Inferior parietal cortex (tissue), 1 donor: ENCODE data around the gene TIMM13.

Source experiments
- DNase-seq: peaks from one replicate; pipeline ENCODE4 v3.0.0-alpha.2; 2016; ENCODE audit errors: extremely low spot score

TIMM13 gene

GRCh38 chr19:2454962-2455850, 27.8 kb upstream of the TIMM13 start:
- DNase-seq = no peak

- DNase-seq = no peak
Measured at GRCh38 chr19:2454199-2454961, 27.0 kb upstream of the TIMM13 start.

GRCh38 chr19:2453431-2454025, 26.1 kb upstream of the TIMM13 start:
- no peak for DNase-seq

- no peak for DNase-seq
Measured at GRCh38 chr19:2451741-2452140, 24.4 kb upstream of the TIMM13 start.

- no peak for DNase-seq
Measured at GRCh38 chr19:2451138-2451537, 23.8 kb upstream of the TIMM13 start.

GRCh38 chr19:2449019-2449418, 21.6 kb upstream of the TIMM13 start:
- no peak for DNase-seq

- no peak for DNase-seq
Measured at GRCh38 chr19:2446381-2446780, 19.0 kb upstream of the TIMM13 start.

GRCh38 chr19:2444251-2445002, 17.0 kb upstream of the TIMM13 start:
- DNase-seq = no peak

- no peak for DNase-seq
Measured at GRCh38 chr19:2443785-2444182, 16.4 kb upstream of the TIMM13 start.

GRCh38 chr19:2443116-2443784, 15.9 kb upstream of the TIMM13 start:
- no peak for DNase-seq

- DNase-seq = no peak
Measured at GRCh38 chr19:2441096-2441752, 13.8 kb upstream of the TIMM13 start.

- DNase-seq = no peak
Measured at GRCh38 chr19:2440515-2440914, 13.1 kb upstream of the TIMM13 start.

- no peak for DNase-seq
Measured at GRCh38 chr19:2438178-2438577, 10.8 kb upstream of the TIMM13 start.

GRCh38 chr19:2436926-2437325, 9.5 kb upstream of the TIMM13 start:
- no peak for DNase-seq

GRCh38 chr19:2436384-2436783, 9.0 kb upstream of the TIMM13 start:
- DNase-seq = no peak

GRCh38 chr19:2434721-2435265, 7.4 kb upstream of the TIMM13 start:
- no peak for DNase-seq

- no peak for DNase-seq
Measured at GRCh38 chr19:2434267-2434666, 6.9 kb upstream of the TIMM13 start.

- DNase-seq = no peak
Measured at GRCh38 chr19:2433854-2434253, 6.5 kb upstream of the TIMM13 start.

GRCh38 chr19:2432131-2432848, 4.9 kb upstream of the TIMM13 start:
- no peak for DNase-seq
